ENCODE measurements around the gene TICAM1.
A peak's percentile ranks its signal among the peaks of the same experiment; 100 is the strongest.
"Not testable (repeated sequence)": the region's sequence is repeated elsewhere in the genome, so short reads cannot be mapped to it uniquely, and the experiment has no call there.

TICAM1 gene

GRCh38 chr19:4803736-4804695 lies 27.5 kb downstream of the TICAM1 start:
- H3K27me3 ChIP-seq = no peaks in the 10 kb centered on the region
- no peaks in the 10 kb centered on the region for H3K9me3 ChIP-seq (replicated peaks in 1 of 11)
- TF ChIP-seq Cebpa-rat (IDR thresholded peaks at IDR 0.05) = no peak
- H3K9ac ChIP-seq = no peak overlapping the region
- peaks cover 0 to 4% (median 0%) of the 10 kb centered on the region in 11 experiments; a peak in 3 of 22 replicates for H3K36me3 ChIP-seq
- H3K4me2 ChIP-seq = peak overlapping the region in 2 of 11 experiments; percentile 31 to 64; a peak in 3 of 22 replicates
- peaks cover 20 to 37% (median 30%) of the 10 kb centered on the region in 10 experiments for H3K4me1 ChIP-seq
- H3K27ac ChIP-seq = no peak overlapping the region
- H3K4me3 ChIP-seq = no peak overlapping the region
- peaks cover 0 to 14% (median 0%) of the 10 kb centered on the region in 11 experiments; a peak in 4 of 22 replicates for H4K20me1 ChIP-seq

- H3K4me3 ChIP-seq = no peak overlapping the region
- no peak for TF ChIP-seq Cebpa-rat (IDR thresholded peaks at IDR 0.05)
- no peaks in the 10 kb centered on the region for H3K9me3 ChIP-seq (replicated peaks in 1 of 11)
- no peaks in the 10 kb centered on the region for H3K27me3 ChIP-seq
- peaks cover 0 to 16% (median 7%) of the 10 kb centered on the region in 11 experiments; a peak in 13 of 22 replicates for H3K36me3 ChIP-seq
- peaks cover 0 to 22% (median 0%) of the 10 kb centered on the region in 11 experiments; a peak in 6 of 22 replicates for H4K20me1 ChIP-seq
- no peak overlapping the region; a peak in 1 of 22 replicates for H3K9ac ChIP-seq
- peaks cover 15 to 24% (median 18%) of the 10 kb centered on the region in 10 experiments for H3K4me1 ChIP-seq
- H3K27ac ChIP-seq = no peak overlapping the region
- H3K4me2 ChIP-seq = no peak overlapping the region
Measured at GRCh38 chr19:4802711-4803110, 28.8 kb downstream of the TICAM1 start.

GRCh38 chr19:4801085-4801619 lies 30.4 kb downstream of the TICAM1 start:
- H3K4me3 ChIP-seq = no peak overlapping the region
- H3K4me2 ChIP-seq = no peak overlapping the region
- H3K9me3 ChIP-seq (replicated peaks in 1 of 11) = no peaks in the 10 kb centered on the region
- no peaks in the 10 kb centered on the region for H3K27me3 ChIP-seq
- no peak overlapping the region for H3K27ac ChIP-seq
- TF ChIP-seq Cebpa-rat (IDR thresholded peaks at IDR 0.05) = no peak
- peaks cover 13 to 32% (median 22%) of the 10 kb centered on the region in 11 experiments for H3K36me3 ChIP-seq
- no peak overlapping the region for H3K9ac ChIP-seq
- peaks cover 0 to 13% (median 3%) of the 10 kb centered on the region in 10 experiments; a peak in 13 of 20 replicates for H3K4me1 ChIP-seq
- H4K20me1 ChIP-seq = peaks cover 0 to 38% (median 7%) of the 10 kb centered on the region in 11 experiments; a peak in 16 of 22 replicates

GRCh38 chr19:4800591-4801081 lies 30.9 kb downstream of the TICAM1 start:
- Histone ChIP-seq H3K4me3 (no peak overlapping the region), H3K9ac (no peak overlapping the region), H3K4me2 (no peak overlapping the region), H3K27me3 (no peaks in the 10 kb centered on the region), H3K4me1 (peaks cover 0 to 14% (median 5%) of the 10 kb centered on the region in 10 experiments; a peak in 11 of 20 replicates), H3K36me3 (peaks cover 15 to 37% (median 27%) of the 10 kb centered on the region in 11 experiments), H3K27ac (no peak overlapping the region), H4K20me1 (peaks cover 0 to 43% (median 12%) of the 10 kb centered on the region in 11 experiments; a peak in 17 of 22 replicates), H3K9me3 (replicated peaks in 1 of 11) (no peaks in the 10 kb centered on the region)
- no peak for TF ChIP-seq Cebpa-rat (IDR thresholded peaks at IDR 0.05)

GRCh38 chr19:4795400-4795799 lies 36.1 kb downstream of the TICAM1 start:
- Histone ChIP-seq H3K36me3 (peaks cover 40 to 70% (median 59%) of the 10 kb centered on the region in 11 experiments), H4K20me1 (peaks cover 0 to 70% (median 36%) of the 10 kb centered on the region in 11 experiments; a peak in 18 of 22 replicates), H3K27me3 (no peaks in the 10 kb centered on the region), H3K4me2 (peak overlapping the region in 10 of 11 experiments; percentile 92 to 100 (median 98); a peak in 18 of 22 replicates), H3K4me1 (peaks cover 34 to 47% (median 39%) of the 10 kb centered on the region in 10 experiments), H3K4me3 (peak overlapping the region in 1 of 10 experiments; percentile 14; a peak in 1 of 20 replicates), H3K9me3 (replicated peaks in 1 of 11) (no peaks in the 10 kb centered on the region), H3K9ac (peak overlapping the region in 8 of 11 experiments; percentile 4 to 98 (median 94); a peak in 14 of 22 replicates), H3K27ac (no peak overlapping the region)
- TF ChIP-seq Cebpa-rat (IDR thresholded peaks at IDR 0.05) = no peak

- Histone ChIP-seq H3K4me3 (peak overlapping the region in 3 of 10 experiments; percentile 2 to 31 (median 14); a peak in 2 of 20 replicates), H3K36me3 (peaks cover 40 to 68% (median 59%) of the 10 kb centered on the region in 11 experiments), H3K4me2 (peak overlapping the region; percentile 92 to 100 (median 99); a peak in 21 of 22 replicates), H3K9me3 (replicated peaks in 1 of 11) (no peaks in the 10 kb centered on the region), H3K9ac (peak overlapping the region; percentile 61 to 99 (median 97); a peak in 18 of 22 replicates), H3K27me3 (no peaks in the 10 kb centered on the region), H4K20me1 (peaks cover 0 to 66% (median 36%) of the 10 kb centered on the region in 11 experiments; a peak in 18 of 22 replicates), H3K4me1 (peaks cover 38 to 47% (median 41%) of the 10 kb centered on the region in 10 experiments), H3K27ac (0 out of 22 replicates have a peak overlapping the region, but pooled peaks of 1 of the 11 experiments have one; percentile 5)
- no peak for TF ChIP-seq Cebpa-rat (IDR thresholded peaks at IDR 0.05)
Measured at GRCh38 chr19:4794971-4795370, 36.5 kb downstream of the TICAM1 start.

- Histone ChIP-seq H3K27ac (peak overlapping the region in 2 of 11 experiments; percentile 10 to 98; a peak in 2 of 22 replicates), H4K20me1 (peaks cover 0 to 59% (median 36%) of the 10 kb centered on the region in 11 experiments; a peak in 18 of 22 replicates), H3K36me3 (peaks cover 39 to 59% (median 52%) of the 10 kb centered on the region in 11 experiments), H3K9ac (peak overlapping the region in 10 of 11 experiments; percentile 93 to 99 (median 98); a peak in 16 of 22 replicates), H3K4me1 (peaks cover 39 to 60% (median 52%) of the 10 kb centered on the region in 10 experiments), H3K4me3 (peak overlapping the region; percentile 85 to 97 (median 94); a peak in 15 of 20 replicates), H3K4me2 (peak overlapping the region; percentile 92 to 100 (median 99))
- not testable (repeated sequence) for H3K27me3 ChIP-seq; H3K9me3 ChIP-seq (replicated peaks in 1 of 11)
Measured at GRCh38 chr19:4793278-4793677, 38.2 kb downstream of the TICAM1 start.

- peaks cover 0 to 57% (median 36%) of the 10 kb centered on the region in 11 experiments; a peak in 18 of 22 replicates for H4K20me1 ChIP-seq
- H3K4me2 ChIP-seq = peak overlapping the region; percentile 92 to 100 (median 99)
- H3K4me3 ChIP-seq = peak overlapping the region; percentile 85 to 97 (median 94)
- H3K9ac ChIP-seq = peak overlapping the region in 10 of 11 experiments; percentile 93 to 99 (median 98); a peak in 20 of 22 replicates
- not testable (repeated sequence) for H3K27me3 ChIP-seq; H3K9me3 ChIP-seq (replicated peaks in 1 of 11)
- peak overlapping the region in 10 of 11 experiments; percentile 95 to 99 (median 96); a peak in 17 of 22 replicates for H3K27ac ChIP-seq
- H3K36me3 ChIP-seq = peaks cover 39 to 56% (median 51%) of the 10 kb centered on the region in 11 experiments
- H3K4me1 ChIP-seq = peaks cover 39 to 65% (median 54%) of the 10 kb centered on the region in 10 experiments
Measured at GRCh38 chr19:4792866-4793195, 38.7 kb downstream of the TICAM1 start.

- H3K27ac ChIP-seq = peak overlapping the region; percentile 93 to 99 (median 96)
- H3K4me3 ChIP-seq = peak overlapping the region; percentile 85 to 97 (median 94)
- peaks cover 36 to 50% (median 46%) of the 10 kb centered on the region in 11 experiments for H3K36me3 ChIP-seq
- not testable (repeated sequence) for H3K27me3 ChIP-seq; H3K9me3 ChIP-seq (replicated peaks in 1 of 11)
- peaks cover 0 to 52% (median 35%) of the 10 kb centered on the region in 11 experiments; a peak in 18 of 22 replicates for H4K20me1 ChIP-seq
- H3K9ac ChIP-seq = peak overlapping the region; percentile 93 to 99 (median 98)
- H3K4me1 ChIP-seq = peaks cover 39 to 65% (median 54%) of the 10 kb centered on the region in 10 experiments
- peak overlapping the region; percentile 92 to 100 (median 99) for H3K4me2 ChIP-seq
Measured at GRCh38 chr19:4792019-4792865, 39.3 kb downstream of the TICAM1 start.
